Body of pancreas (tissue), 4 donors: Measurements from ENCODE around the gene WT1. TPM values are rescaled to one million over a fixed set of nuclear protein-coding genes. Genes with fewer than 3 reads are reported as not detected.

ENCODE experiments used
- ATAC-seq: fragments of 150-250 bp; one replicate; pipeline ENCODE4 v1.9.1; 2016
- DNase-seq, 4 donors: peaks; one replicate each; pipeline ENCODE4 v3.0.0-alpha.2; 2019
- H3K27ac ChIP-seq, 4 donors: fragments of 200-600 bp; sonication (generic); 1 replicate in 3 of 4; 2 replicates in 1 of 4; pipeline versions ENCODE4 v1.5.1 to v1.6.1; 2016 to 2019; ENCODE audit warnings: mild to moderate bottlenecking in 1 of 4, mixed read lengths in 1 of 4, moderate library complexity in 1 of 4
- H3K27me3 ChIP-seq, 2 donors: fragments of 200-600 bp; sonication (generic); one replicate each; pipeline ENCODE4 v1.6.0; 2016; ENCODE audit warnings: mild to moderate bottlenecking in 1 of 2
- H3K36me3 ChIP-seq, 2 donors: fragments of 200-600 bp; sonication (generic); replicated peaks in 1 of 2; 2 replicates each; pipeline ENCODE4 v1.5.1; 2016; ENCODE audit warnings: low read depth in 2 of 2; ENCODE audit not compliant: insufficient read depth in 1 of 2
- H3K4me1 ChIP-seq: fragments of 200-600 bp; sonication (generic); one replicate; pipeline ENCODE4 v1.6.0; 2016
- H3K4me3 ChIP-seq, 2 donors: fragments of 200-600 bp; sonication (generic); 1 replicate in 1 of 2; 2 replicates in 1 of 2; pipeline ENCODE4 v1.5.1; 2016 to 2019
- H3K9me3 ChIP-seq, 3 donors: fragments of 200-600 bp; sonication (generic); 1 replicate in 2 of 3; 2 replicates in 1 of 3; pipeline ENCODE4 v1.5.1; 2016
- CTCF ChIP-seq, 7 experiments: fragments of 450-650 bp in 4 of 7; fragments of 200-600 bp in 3 of 7; sonication (generic) in 3 of 7; IDR thresholded peaks; one replicate each; pipeline ENCODE4 v1.5.1; 2016 to 2019; ENCODE audit warnings: antibody characterized with exemption in 7 of 7
- POLR2A ChIP-seq, 3 donors: fragments of 450-650 bp; IDR thresholded peaks; one replicate each; pipeline ENCODE4 v1.6.1; 2016; ENCODE audit warnings: antibody characterized with exemption in 3 of 3, mild to moderate bottlenecking in 2 of 3
- WGBS, 2 donors: methylation state at CpG; one replicate each; pipeline ENCODE4 v1.1.5; 2017; 5-methylcytosine and 5-hydroxymethylcytosine counted together
- intact Hi-C: fragments of 100-400 bp; cut with DNase I; formaldehyde crosslinking; loops from one replicate; pipeline ENCODE4 v1.15.1; 2023
- total RNA-seq, 2 donors: library from RNA; depleted of rRNA; stranded (reverse); fragments of >200 nt; gene quantifications; one replicate each; pipeline ENCODE4 v1.1.0, GENCODE V29; 2016

The WT1 gene
- total RNA-seq, 2 donors from 2014 or later = 0.99 to 1.0 TPM

GRCh38 chr11:32446227-32446626 lies 10.9 kb upstream of the WT1 start:
- Histone ChIP-seq H3K4me3 (no peak overlapping the region), H3K4me1 (no peaks in the 10 kb centered on the region), H3K27me3 (no peaks in the 10 kb centered on the region), H3K36me3 (no peaks in the 10 kb centered on the region), H3K27ac (no peak overlapping the region), H3K9me3 (no peaks in the 10 kb centered on the region)
- intact Hi-C loops = no loop called here
- ATAC-seq (no peak), DNase-seq (no peak)
- TF ChIP-seq CTCF (IDR thresholded peaks at IDR 0.05) (no peak), POLR2A (IDR thresholded peaks at IDR 0.05) (no peak)
- WGBS, 2 donors = 48 to 55% methylated on average over 6 of the region's 6 CpGs

- Histone ChIP-seq H3K4me3 (no peak overlapping the region), H3K9me3 (no peaks in the 10 kb centered on the region), H3K36me3 (no peaks in the 10 kb centered on the region), H3K27ac (no peak overlapping the region), H3K4me1 (peaks cover under 1% of the 10 kb centered on the region), H3K27me3 (peaks cover 0 to 5% of the 10 kb centered on the region in 2 donors)
- intact Hi-C loops = no loop called here
- TF ChIP-seq POLR2A (IDR thresholded peaks at IDR 0.05) (no peak), CTCF (IDR thresholded peaks at IDR 0.05) (no peak)
- ATAC-seq (no peak), DNase-seq (no peak)
- WGBS, 2 donors = 59 to 80% methylated on average over 4 of the region's 4 CpGs
Measured at GRCh38 chr11:32444186-32444585, 8.8 kb upstream of the WT1 start.

GRCh38 chr11:32440916-32441315 lies 5.6 kb upstream of the WT1 start:
- H3K4me1 ChIP-seq = peaks cover 14% of the 10 kb centered on the region
- peaks cover 0 to 16% of the 10 kb centered on the region in 2 donors for H3K27me3 ChIP-seq

GRCh38 chr11:32440312-32440908 lies 5.1 kb upstream of the WT1 start:
- 24 to 29% methylated on average over 6 of the region's 6 CpGs for WGBS, 2 donors
- Histone ChIP-seq H3K36me3 (no peaks in the 10 kb centered on the region), H3K9me3 (no peaks in the 10 kb centered on the region), H3K4me3 (no peak overlapping the region), H3K4me1 (peaks cover 19% of the 10 kb centered on the region), H3K27ac (no peak overlapping the region), H3K27me3 (peaks cover 0 to 16% of the 10 kb centered on the region in 2 donors)
- intact Hi-C loops = no loop called here
- TF ChIP-seq CTCF (IDR thresholded peaks at IDR 0.05) (no peak), POLR2A (IDR thresholded peaks at IDR 0.05) (no peak)
- ATAC-seq (no peak), DNase-seq (no peak)

More at GRCh38 chr11:32440916-32441315, 5.6 kb upstream of the WT1 start:
- TF ChIP-seq POLR2A (IDR thresholded peaks at IDR 0.05) (no peak), CTCF (IDR thresholded peaks at IDR 0.05) (no peak)
- intact Hi-C loops = no loop called here
- no peak for DNase-seq
- Histone ChIP-seq H3K9me3 (no peaks in the 10 kb centered on the region), H3K4me3 (no peak overlapping the region), H3K36me3 (no peaks in the 10 kb centered on the region), H3K27ac (no peak overlapping the region)
- no peak for ATAC-seq
- 14 to 20% methylated on average over 9 of the region's 9 CpGs for WGBS, 2 donors
